GM10847 (cell line): ENCODE results near the gene MDC1.

Source experiments
- POLR2A ChIP-seq: IDR thresholded peaks from 2 replicates; pipeline ENCODE4 v1.6.1; 2011; ENCODE audit not compliant: insufficient read length; ENCODE audit errors: extremely low read depth

Gene MDC1

GRCh38 chr6:30689022-30689865 is 27.8 kb downstream of the MDC1 start:
- no peak for TF ChIP-seq POLR2A

DNA sequence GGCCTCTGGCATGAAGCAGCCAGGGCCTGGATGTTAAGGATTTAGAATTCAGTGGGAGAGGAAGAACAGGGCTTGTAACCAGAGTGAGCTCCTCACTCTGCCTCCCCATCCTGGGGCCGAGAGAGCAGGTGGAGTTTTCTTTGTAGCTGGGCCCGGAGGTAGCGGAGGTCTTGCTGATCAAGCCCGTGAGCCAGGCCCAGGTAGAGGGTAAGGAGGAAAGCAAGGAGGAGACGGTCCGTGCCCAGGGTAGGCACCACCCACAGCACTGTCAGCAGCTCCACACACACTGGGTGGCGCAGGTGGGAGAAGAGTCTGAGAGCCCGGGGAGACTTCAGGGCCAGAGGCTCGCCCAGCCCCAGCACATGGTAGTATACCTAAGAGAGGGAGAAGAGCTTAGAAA is 28.5 kb downstream of the MDC1 start:
- TF ChIP-seq POLR2A, result no peak

DNA sequence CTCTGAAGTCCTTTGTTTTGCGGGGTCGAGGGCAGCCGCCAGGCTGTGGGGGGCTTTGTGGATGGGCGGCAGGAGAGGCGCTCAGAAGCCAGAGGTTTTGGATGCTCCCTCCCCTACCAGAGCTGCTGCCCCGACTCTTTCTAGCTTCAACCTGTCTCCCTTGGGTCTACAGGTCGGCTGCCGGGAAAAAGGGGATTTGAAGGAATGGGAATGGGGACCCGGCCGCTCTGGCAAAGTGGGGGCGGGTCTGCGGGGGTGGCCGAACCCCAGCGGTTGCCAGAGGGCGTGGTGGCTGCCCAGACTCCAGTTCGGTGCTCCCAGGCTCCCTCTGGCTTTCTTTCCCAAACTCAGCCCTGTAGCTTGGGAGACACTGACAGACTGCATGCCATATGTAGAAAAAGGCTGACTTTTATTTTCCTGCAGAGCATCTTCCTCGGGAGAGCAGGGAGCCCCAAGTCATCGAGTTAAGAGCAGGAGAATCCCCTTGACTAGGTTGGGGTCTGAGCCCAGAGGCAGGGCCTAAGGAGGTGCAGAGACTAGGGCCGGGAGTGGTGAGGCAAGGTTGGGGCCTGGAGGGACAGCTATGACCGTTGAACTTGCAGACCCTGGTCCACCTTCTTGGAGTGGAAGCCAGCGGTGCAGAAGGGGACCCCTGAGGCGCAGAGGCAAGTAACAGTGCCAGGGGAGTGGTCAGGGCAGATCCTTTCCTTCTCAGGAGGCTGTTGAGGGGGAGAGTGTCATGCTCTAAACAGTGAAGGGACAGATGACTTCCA is 29.2 kb downstream of the MDC1 start:
- TF ChIP-seq POLR2A, result peak; percentile 31

DNA sequence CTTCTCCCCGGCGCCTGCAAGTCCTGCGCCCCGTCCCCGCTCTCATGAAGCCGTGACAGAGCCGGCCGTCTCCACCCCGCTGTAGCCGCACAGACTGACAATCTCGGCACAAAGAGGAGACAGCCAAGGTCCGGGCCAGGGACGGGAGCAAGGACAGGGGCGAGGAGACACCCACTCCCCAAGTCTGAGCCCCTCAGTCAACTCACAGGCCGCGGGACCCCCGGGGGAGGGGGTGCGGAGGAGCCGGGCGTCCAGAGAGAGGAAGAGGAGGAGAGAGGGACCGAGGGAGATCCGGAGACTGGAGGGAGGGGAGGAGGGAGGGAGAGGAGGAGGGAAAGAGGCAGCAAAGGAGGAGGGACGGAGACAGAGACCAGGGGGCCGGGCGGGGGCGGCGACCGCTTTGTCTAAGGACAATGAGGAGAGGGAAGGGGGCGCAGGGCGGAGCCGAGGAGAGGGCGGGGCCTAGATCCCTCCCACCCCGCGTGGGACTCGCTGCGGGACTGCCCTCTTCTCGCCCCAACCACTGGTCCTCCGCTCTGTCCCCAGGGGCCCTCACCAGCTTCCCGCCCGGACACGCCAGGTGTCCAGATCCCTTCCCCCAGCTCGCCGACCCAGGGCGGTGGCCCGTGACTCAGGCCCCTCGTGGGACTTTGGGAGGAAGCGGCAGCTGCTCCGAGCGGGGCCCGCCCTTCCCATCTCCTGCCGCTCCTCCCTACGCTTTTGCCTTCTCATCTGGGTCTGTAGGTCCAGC is 30.0 kb downstream of the MDC1 start:
- TF ChIP-seq POLR2A, result peak; percentile 5

GRCh38 chr6:30686009-30686907 is 30.8 kb downstream of the MDC1 start, which contains the start of gene PPP1R18:
PPP1R18 (minus strand) TSS chr6:30686645; CDS start chr6:30686018, 627 bp downstream.
- peak; percentile 31 for TF ChIP-seq POLR2A

- TF ChIP-seq POLR2A, result no peak
Measured at GRCh38 chr6:30685157-30686008, 31.7 kb downstream of the MDC1 start.

- TF ChIP-seq POLR2A, result peak; percentile 21
Measured at GRCh38 chr6:30684386-30685156, 32.5 kb downstream of the MDC1 start.

DNA sequence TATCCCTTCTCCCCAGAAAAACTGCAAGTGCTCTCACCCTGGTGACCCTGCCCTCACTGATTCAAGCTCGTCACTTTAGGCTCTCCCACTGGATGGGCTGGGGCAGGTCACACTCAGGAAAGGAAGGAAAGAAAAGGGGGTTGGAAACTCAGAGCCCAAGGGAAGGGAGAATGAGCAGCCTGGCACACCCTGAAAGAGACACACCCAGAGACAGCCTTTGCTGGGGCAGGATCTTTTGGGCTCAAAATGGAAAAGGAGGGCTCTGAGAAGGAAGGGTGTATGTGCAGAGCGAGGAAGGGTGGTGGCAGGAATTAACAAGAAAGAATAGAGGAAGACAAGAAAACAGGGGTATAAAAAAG is 33.1 kb downstream of the MDC1 start:
- no peak for TF ChIP-seq POLR2A

GRCh38 chr6:30683183-30683979 is 33.7 kb downstream of the MDC1 start:
- TF ChIP-seq POLR2A, result no peak

GRCh38 chr6:30682143-30683117 is 34.7 kb downstream of the MDC1 start:
- TF ChIP-seq POLR2A, result peak; percentile 53

DNA sequence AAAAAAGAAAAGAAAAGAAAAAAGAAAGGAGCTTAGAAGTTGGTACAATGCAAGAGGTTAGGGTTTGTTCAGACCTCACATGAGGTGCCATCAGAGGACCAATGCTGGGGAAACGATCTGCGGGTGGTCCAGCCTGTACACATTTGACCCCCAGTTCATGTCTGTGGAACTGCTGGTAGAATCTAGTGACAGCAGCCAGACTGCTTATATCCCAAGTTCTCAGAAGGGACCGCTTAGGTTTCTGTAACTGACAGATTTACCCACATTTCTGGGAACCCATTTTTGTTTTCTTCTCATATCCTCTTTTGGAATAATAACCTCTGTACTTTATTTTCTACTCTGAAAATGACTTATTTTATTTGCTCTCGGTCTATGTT is 35.3 kb downstream of the MDC1 start:
- TF ChIP-seq POLR2A, result no peak
